Stimulated activated CD4-positive, alpha-beta T cell treated with anti-CD3 and anti-CD28 coated beads, Interleukin-12 subunit alpha, Interleukin-12 subunit beta, amount 100 ng/mL, for 4 hours (primary cell): ENCODE results near the gene LAPTM5.

Source experiments
- DNase-seq: peaks from one replicate; pipeline ENCODE4 v3.0.0-alpha.2; 2020

The LAPTM5 gene

DNA sequence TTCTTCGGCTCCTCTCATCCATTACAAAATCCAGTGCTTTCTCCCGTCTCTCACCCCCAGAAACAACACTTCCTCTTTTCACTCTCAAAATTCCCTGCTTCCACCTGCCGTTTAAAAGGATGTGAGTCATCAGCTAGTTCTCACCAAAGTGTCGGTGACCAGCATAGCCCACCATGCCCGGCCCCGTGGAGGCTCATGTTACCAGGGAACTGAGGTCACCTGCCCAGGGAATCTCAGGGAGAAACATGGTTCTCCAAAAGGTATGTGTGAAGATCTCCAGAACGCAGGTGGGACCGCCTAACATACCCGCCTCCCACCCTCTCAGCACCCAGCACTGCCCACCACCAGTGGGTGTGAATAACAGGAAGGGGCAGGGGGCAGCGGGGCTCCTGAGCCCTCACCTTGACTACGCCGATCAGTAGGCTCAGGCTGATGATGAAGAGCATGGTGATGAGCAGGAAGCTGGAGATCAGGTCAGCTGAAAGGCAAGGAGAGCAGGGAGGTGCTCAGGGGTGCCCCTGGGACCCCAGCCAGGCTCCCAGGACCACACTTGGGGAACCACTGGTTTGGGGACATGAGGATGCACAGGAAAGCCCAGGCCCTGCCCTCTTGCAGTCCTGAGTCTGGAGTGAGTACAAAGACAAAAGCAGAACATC, 16.2 kb downstream of the LAPTM5 start:
- no peak for DNase-seq

DNA sequence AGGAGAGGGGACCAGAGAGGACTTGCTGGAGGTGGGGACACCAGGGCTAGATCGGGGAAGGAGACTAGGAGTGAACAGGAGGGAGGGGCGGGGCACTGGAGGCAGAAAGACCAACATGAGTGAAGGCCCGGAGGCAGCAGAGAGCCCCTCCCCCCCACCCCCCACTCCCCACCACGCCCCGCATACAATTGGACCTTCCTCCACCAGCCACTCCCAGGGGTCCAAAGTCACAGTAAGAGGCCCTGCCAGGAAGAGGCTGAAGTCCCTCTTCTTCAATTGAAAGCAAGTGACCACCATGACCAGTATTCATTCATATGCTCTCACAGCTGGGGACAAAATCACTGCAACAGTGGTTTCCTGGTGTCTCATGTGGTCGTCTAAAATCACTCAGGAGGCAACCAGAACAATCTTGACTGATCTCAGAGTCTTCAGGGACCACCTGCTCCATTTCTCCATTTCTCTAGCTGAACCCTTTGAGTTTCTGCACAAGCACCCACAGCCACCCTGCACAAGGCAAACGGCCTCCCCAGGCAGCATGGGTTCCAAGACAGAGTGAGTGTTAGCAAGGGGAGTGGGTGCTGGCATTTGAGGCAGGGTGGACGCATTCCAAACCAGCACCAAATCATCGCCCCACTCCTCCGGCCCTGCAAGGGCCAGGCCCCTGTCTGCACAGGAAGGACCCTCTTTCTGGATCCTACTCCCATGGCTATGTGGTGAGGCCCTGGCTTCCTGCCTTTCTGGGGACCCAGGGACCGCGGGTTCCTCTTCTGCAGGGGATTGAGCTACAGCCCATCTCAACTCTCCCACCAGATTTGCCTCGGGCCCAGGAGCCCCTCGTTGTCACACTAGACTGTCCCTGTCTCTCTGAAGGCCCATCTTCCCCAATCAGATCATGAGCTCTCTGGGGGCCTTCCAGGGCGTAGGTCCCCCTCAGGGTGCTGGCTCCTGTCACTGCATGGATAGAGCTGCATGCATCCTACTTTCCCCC, 17.0 kb downstream of the LAPTM5 start:
- no peak for DNase-seq

DNA sequence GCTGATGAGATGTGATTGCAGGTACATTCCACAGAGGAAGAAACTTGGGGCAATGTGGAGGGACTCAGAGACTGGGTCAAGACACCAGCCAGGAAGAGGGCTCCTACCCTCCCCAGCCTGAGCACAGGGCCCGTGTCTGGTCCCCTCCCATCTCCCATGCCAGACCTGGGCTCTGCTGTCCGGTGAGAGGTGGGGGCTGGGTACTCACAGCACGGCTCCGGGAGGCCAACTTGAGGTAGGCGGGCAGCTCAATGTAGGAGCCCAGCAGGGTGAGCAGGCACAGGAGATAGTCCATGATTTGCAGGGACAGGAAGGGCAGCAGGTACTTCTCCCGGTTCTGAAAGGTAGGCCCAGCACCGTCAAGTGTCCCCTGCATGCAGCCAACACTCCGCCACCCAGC, 18.0 kb downstream of the LAPTM5 start:
- DNase-seq: no peak

DNA sequence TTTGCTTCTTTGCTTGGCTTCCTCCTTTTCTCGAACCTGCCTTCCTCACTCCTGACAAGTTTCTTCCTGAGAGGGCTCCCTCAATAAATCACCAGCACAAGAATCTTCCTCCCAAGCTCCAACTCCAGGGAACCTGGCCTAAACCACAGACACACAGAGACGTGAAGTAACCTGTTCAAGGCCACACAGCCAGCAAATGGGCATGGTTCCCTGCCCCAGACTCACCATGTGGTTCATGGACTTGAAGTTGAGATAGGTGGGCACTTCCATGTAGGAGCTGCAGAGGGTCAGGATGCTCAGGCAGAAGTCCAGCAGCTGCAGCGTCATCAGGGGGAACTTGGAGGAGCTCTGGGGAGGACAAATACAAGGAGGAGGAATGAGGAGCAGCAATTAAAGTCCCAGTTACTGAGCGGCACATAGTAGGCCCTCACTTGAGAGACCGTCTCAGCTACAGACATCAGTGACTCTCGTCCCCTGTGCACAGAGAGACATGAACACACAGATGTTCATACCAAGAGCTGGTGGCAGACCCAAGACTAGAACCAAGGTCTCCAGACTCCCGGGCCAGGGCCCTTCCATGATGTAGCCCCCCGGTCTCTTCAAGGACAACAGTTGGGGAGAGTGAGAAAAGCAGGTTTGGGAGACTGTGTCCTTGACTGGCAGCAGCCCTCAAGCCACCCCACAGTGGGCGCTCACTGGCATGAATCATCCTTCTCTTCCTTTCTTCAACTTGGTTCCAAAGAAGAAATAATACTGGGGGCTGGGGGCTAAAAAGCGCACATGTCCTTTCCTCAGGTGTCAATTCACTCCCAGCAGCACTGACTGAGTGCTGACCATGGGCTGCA, 18.6 kb downstream of the LAPTM5 start:
- no peak for DNase-seq

DNA sequence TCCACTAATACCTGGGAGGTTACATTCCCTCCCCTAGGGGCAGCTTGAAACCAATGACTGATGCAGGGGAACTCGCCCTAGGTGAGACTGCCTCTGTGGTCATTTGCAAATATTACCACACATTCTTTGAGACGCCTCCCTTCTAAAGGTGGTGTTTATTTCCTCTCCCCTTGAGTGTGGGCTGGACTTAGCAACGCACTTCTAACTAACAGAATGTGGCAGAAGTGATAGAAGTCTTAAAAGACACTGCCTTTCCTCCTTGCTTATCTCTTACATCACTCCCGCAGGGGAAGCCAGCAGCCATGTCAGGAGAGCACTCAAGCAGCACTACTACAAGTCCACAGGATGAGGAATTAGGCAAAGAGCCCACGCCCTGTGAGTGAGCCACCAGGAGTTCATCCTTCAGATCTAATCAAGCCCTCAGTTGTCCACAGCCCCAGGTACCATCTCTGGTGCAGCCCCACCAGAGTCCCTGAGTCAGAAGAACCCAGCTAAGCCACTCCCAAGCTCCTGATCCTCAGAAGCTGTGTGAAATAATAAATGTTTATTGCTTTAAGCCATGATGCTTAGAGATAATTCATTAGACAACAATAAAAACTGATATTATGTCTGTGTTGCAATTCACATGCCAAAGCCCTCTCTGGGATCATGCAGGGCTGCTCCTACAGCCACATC, 19.4 kb downstream of the LAPTM5 start:
- DNase-seq: no peak

DNA sequence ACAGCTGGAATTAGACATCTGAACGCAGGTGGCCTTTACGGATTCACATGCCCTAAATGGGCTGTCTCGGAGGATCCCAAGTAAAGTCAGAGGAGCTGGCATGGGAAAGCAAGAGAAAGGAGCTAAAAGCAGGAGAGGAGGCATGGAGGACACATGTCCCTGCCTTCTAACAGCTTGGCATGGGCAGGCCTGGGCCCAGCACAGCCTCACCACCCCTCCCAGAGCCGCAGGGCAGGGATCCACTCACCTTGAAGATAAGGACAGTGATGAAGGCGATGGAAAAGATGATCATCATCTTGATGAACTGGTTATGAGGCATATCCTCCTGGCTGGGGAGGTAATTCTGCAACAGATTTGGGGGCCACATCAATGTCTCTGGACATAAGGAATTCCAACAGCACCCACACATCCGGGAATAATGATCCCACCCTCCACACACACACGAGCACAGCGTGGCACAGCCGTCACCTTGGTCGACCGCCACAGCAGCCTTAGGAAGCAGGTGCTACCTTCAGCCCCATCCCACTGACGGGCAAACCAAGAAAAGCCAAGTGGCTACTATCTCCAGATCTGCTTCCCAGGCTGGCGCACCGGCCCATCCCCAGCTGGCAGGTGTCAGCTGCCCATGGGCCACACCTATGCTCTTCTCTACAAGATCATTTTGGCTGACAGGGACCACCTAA, 20.1 kb downstream of the LAPTM5 start:
- no peak for DNase-seq

DNA sequence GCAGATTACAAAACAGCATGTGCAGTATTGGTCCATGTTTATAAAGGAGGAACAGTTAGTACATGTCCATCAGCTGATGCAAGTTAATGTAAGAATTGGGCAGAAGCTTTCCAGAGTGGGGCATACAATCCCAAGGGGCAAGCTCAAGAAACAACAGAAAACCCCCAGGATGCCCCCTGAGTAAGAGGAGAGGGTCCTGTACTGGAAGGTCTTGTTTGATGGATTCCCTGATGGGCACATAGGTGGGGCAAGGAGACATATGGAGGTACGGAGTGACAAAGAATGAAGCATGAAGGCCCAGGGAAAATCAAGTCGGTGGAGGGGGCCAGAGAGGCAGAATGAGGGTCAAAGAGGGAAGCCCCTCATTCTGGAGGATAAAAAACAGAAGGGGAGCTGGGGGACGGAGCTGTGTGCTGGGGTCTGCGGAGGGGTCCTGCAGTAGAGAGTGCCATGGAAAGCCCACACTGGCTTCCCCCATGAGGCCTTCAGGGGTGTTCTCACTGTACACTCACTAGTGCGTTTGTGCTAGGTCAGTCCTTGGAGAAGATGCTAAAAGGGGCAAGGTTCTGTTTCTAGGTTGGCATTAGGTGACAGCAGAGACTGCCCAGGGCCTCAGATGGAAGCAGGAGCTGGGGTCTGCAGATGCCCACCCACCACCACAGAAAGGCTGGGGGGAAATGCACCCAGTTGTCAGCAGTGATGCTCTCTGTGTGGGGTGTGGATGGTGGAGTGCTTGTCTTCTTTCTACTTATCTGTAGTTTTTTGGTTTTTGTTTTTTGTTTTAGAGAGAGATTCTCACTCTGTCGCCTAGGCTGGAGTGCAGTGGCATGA, 21.7 kb downstream of the LAPTM5 start:
- no peak for DNase-seq

DNA sequence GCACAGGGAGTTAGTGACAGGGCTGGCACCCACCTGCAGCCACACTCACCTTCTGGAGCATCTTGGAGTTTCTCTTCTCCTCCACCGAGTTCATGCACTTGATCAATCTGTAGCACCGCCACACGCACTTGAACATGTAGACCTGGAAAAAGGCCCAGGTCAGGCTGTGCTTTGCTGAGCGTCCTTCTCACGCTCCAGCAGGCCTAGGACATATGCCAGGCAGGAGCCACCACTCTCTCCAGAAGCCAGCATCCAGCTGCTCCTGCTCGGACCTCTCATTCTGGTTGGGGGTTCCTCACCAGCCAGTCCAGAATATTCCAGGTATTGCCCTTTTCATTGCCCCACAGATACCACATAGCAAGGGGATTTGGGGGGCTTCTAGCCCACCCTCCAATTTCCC, 22.4 kb downstream of the LAPTM5 start:
- DNase-seq: no peak

DNA sequence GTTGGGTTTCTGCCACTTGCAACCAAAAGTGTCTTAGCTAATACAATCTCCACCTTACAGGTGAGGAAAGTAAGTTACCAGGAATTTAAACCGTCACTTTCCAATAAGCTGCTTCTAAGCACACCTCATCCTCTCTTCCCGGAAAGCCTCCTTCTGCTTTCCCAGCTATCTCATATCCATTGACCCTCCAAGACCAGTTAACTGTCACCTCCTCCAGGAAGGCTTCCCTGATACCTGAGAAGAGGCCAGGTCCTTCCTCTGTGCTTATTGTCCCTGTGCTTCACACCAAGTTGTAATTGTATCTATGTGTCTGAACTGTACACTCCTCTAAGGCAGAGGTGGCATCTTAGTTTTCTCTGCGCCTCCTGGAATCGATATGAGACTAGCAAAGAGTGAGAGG, 23.0 kb downstream of the LAPTM5 start:
- DNase-seq: no peak

DNA sequence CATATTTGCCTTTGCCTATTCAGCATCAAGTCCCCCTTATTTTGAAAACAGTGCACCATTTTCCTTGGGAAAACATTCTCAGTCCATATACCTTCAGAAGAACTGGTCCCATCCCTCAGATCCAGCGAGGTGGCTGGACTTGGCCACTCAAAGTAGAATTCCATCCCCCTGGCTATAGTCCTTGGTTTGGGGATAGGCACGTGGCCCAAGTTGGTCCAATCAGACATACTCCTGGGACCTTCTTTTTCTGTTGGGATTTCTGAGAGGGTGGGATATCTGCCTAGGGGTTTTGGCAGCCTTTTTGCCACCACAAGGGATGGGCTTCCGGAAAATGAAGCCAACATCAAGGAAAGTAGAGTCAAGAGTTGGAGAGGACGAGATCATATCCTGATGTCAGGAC, 23.5 kb downstream of the LAPTM5 start:
- DNase-seq: no peak

DNA sequence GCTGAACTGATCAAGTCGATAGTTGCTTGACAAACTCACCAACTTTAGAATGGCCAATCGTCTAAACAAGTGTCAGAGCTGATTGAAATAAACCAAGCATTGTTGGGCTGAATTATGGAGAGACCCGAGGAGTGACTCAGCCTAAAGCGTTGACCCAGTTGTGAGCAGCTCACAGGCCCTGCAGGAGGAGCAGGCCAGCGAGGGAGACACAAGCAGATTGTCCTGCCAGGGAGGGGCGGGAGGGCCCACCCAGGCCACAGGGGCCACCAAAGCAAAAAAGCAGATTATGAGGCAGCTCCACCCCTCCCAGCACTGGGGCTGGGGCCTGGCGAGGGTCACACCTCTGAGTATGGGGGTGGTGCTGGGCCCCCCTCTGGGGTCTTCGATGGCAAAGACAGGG, 24.1 kb downstream of the LAPTM5 start:
- no peak for DNase-seq

DNA sequence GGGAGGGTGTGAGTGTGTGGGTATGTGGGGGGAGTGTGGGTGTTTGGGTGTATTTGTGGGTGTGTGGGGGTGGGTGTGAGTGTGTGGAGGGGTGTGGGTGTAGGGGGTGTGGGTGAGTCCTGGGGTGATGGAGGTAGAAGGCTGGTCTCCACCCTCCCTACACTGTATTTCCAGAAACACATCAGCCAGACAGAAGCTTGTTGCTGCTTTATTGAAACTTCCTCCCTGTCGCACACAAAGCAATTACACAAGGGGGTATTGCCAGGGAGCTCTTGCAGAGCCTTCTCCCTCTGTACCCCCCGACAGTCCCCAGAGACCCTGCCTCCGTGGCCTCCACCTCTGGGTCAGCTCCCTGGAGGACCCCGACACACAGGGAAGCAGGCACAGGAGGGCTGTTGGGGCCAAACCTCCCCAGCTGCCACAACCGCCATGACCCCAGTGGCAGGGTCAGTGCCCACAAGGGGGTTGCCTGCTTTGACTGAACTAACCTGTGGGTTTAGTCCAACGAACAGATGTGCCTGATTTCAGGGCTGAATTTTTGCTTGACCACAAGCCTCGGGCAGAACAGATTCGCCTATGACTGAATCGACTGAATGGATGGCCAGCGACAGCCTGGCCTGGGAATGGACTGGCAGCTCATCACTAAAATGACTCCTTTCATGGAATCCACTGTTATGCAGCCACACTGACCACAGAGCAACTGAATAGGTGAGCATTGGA, 25.1 kb downstream of the LAPTM5 start:
- no peak for DNase-seq

DNA sequence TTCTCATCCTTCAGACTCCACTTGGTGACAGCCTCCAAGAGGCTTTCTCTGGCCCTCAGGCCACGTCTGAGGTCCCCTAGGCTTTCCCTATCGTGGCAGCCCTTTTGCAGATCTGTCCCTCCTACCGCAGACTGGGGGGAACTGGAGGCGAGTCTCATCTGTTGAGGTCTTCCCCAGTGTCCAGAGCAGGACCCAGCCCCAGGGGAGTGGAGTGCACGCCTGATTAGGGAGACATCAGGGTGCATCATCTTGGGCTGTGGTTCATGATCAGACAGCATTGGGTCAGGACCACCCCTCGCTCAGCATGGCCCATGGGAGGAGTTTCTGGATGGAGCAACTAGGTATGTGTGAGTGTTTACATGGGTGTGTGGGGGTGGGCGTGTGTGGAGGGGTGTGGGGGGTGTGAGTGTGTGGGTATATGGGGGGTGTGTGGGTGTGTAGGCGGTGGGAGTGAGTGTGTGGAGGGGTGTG, 25.7 kb downstream of the LAPTM5 start:
- no peak for DNase-seq

DNA sequence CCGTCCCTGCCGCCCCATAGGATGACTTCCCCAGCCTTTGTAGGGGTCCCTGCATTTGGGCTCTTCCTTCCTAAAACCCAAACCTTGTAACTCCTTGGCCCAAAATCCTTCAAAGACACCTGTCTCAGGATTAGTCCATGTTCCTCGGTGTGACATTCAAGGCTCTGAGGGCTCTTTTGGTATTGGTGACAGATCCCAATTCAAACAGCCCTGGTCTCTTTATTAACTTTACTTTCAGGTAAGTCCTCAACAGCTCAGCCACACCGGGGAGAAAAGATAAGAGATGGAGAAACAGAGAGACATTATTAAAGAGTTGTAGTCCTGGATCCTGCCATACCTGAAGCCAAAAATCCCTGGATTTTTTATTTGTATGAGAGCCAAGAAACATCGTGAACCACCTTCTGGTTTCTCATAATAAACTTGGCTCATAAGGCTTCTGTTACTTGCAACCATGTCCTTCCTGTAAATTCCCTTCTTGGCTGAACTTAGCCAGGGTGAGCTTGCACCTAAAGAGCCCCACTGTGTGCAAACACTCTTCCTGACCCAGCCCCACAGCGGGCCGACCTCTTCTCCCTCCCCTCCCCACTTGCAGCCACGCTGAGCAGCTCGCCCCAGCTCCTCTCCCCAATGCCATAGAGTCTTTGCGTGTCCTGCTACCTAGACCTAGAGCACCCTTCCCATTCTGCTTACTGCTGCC, 26.3 kb downstream of the LAPTM5 start:
- DNase-seq: no peak

DNA sequence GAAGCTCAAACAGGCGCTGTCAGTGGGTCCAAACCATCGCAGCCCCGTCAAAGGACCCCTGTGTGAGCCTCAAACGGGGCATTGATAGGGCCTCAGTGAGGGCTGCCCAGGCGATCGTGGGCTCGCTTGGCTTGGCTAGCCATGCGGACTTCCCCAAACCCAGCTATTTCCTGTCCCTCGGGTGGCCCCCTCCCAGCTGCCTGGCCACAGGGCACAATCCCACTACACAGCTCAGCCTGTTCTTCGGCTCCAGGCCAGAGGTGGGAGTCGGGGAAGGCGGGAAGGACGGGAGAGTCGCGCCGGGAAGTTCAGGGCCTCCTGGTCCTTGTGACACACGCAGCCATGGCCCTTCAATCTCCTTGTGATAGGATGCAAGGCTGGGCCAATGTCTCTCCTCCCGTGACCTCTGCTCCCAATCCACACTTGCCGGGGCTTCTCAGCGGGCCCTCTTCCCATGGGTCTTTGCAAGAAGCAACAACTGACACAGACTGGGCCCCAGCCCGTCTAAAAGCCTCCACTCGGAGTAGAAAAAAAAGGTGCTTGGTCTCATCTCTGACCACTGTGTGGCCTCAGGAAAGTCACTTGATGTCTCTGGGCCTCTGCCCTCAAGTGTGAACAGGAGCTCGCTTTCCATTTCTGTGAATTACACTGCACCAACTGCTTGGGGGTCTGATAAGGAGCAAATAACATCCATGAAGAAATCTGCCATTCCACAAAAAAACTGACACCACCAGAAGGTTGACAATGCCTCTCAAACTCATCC, 27.0 kb downstream of the LAPTM5 start:
- DNase-seq: no peak

DNA sequence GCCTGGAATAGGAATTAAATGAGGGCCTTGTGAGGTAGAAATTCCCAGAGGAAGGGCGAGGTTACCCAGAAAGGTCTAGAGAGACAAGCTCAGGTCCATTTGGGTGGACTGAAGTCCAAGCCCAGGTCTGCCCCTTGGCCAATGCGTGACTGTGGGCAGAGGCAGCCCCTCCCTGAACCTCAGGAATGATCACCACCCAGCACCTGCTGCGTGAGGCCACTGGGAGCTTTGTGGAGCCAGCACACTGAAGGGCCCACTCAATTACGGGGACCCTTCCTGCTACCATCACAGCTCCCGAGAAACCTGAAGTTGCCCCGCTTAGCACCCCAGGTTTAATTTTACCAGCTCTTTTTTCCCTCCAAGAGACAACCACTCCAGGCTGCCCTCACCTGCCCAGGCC, 27.7 kb downstream of the LAPTM5 start:
- no peak for DNase-seq

DNA sequence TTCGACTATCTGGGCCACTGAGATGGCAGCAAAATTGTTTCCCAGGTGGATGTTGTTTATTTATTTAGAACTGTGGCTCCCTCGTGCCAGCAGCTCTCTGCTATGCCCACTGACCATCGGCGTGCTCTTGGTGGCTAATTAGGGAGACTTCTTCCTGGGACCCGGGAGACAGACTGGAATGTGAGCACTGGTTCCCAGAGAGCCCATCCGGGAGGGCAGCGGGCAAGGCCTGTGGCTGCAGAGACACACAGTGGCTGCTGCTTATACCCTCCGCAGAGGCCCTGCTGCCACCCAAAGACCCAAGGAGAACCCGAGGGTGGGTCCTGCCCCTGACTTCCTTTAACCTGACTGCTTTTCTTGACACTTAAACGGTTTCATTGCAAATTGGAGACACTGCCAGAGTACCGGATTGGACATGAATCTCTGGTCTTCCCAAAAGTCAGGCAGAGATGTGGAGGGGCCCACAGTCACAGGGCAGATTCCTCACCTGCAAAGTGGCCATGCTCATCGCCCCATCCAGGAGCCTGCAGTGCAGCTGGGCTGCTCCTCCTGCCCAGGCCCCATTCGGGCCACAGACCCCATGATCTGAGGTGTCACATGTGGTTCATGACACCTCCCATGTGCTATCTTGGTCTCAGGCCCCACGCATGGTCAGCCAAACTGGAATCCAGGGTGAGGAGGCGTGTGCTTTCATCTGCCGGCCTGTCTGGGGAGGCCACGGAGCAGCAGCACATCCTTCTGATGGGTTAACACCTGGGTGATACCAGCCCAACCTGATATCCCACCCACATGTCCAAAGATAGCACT, 28.5 kb downstream of the LAPTM5 start:
- no peak for DNase-seq

DNA sequence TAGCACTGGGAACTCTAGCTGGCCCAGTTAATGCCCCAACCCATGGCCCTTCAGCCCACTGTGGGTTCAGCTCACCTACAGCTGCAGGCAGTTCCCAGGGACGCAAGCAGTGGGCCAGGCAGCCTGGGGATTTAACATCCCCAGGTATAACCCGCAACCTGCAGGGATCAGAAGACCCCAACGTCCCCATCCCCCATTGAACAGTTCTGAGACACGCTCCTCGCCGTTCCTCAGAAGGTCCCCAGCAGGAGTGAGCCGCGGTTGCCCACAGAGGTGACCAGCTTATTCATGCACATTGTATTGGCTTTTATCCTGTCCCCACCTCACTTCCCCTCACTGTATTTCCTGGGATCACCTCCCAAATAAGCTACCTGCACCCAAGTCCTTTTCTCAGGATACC, 29.2 kb downstream of the LAPTM5 start:
- no peak for DNase-seq
